GM18858 (cell line): Measurements from ENCODE around the gene ITIH3.
A peak's percentile ranks its signal among the peaks of the same experiment; 100 is the strongest.
"Not testable (repeated sequence)": the region's sequence is repeated elsewhere in the genome, so short reads cannot be mapped to it uniquely, and the experiment has no call there.

Source experiments
- ATAC-seq: cut with Tn5 transposase; IDR thresholded peaks from one replicate; pipeline ENCODE4 v1.9.1; 2021; ENCODE audit not compliant: unreplicated experiment

The ITIH3 gene

GRCh38 chr3:52794612-52795099, at the start of gene ITIH3:
TSS of gene ITIH3 (plus strand) at chr3:52794796. CDS start at chr3:52794804, 8 bp downstream.
- ATAC-seq, result no peak

- no peak for ATAC-seq
Measured at GRCh38 chr3:52752045-52752660, 42.4 kb upstream of the ITIH3 start.

GRCh38 chr3:52754373-52754772, 40.2 kb upstream of the ITIH3 start:
- ATAC-seq, result no peak

GRCh38 chr3:52756141-52756540, 38.5 kb upstream of the ITIH3 start:
- ATAC-seq, result no peak

GRCh38 chr3:52763466-52763865, 31.1 kb upstream of the ITIH3 start:
- no peak for ATAC-seq

GRCh38 chr3:52769786-52770455, 24.7 kb upstream of the ITIH3 start:
- no peak for ATAC-seq

- peak; percentile 79 for ATAC-seq
Measured at GRCh38 chr3:52770496-52771333, 23.9 kb upstream of the ITIH3 start, which contains the start of gene NEK4. TSS of gene NEK4 (minus strand) at chr3:52770940. CDS start at chr3:52770746, 194 bp downstream.

GRCh38 chr3:52771334-52771681, 23.3 kb upstream of the ITIH3 start:
- ATAC-seq, result no peak

- no peak for ATAC-seq
Measured at GRCh38 chr3:52771702-52772101, 22.9 kb upstream of the ITIH3 start.

GRCh38 chr3:52773361-52774065, 21.1 kb upstream of the ITIH3 start:
- no peak for ATAC-seq

- no peak for ATAC-seq
Measured at GRCh38 chr3:52774066-52774713, 20.4 kb upstream of the ITIH3 start.

- no peak for ATAC-seq
Measured at GRCh38 chr3:52774901-52775864, 19.4 kb upstream of the ITIH3 start.

- no peak for ATAC-seq
Measured at GRCh38 chr3:52775877-52776276, 18.7 kb upstream of the ITIH3 start.

- not testable (repeated sequence) for ATAC-seq
Measured at GRCh38 chr3:52776486-52776885, 18.1 kb upstream of the ITIH3 start.

GRCh38 chr3:52777127-52777958, 17.3 kb upstream of the ITIH3 start, which contains the start of gene ITIH1:
TSS of gene ITIH1 (plus strand) at chr3:52777599. CDS start at chr3:52777616, 17 bp downstream.
- ATAC-seq, result no peak

GRCh38 chr3:52777959-52778805, 16.4 kb upstream of the ITIH3 start:
- no peak for ATAC-seq

- peak; percentile 79 for ATAC-seq
Measured at GRCh38 chr3:52779011-52779836, 15.4 kb upstream of the ITIH3 start.
